Neutrophil (primary cell): Measurements from ENCODE around the gene PRR35.

Experiments
- H3K27ac ChIP-seq: fragments of 200-600 bp; sonication (generic); 2 replicates; pipeline ENCODE4 v1.5.1; 2016; ENCODE audit warnings: mild to moderate bottlenecking, moderate library complexity
- H3K27me3 ChIP-seq: fragments of 200-600 bp; sonication (generic); 2 replicates; pipeline ENCODE4 v1.6.0; 2016; ENCODE audit warnings: mild to moderate bottlenecking
- H3K36me3 ChIP-seq: fragments of 200-600 bp; sonication (generic); 2 replicates; pipeline ENCODE4 v1.5.1; 2017
- H3K4me1 ChIP-seq, 2 experiments: fragments of 200-600 bp in 1 of 2; sonication (generic) in 1 of 2; 1 replicate in 1 of 2; 2 replicates in 1 of 2; pipeline versions ENCODE4 v1.5.1 to v1.6.1; 2013 to 2016; ENCODE audit warnings: low read depth in 1 of 2, low read length in 1 of 2, mild to moderate bottlenecking in 1 of 2, moderate library complexity in 1 of 2; ENCODE audit not compliant: control insufficient read depth in 1 of 2, insufficient read depth in 1 of 2
- H3K4me3 ChIP-seq, 2 experiments: fragments of 200-600 bp in 1 of 2; sonication (generic) in 1 of 2; 1 replicate in 1 of 2; 2 replicates in 1 of 2; pipeline ENCODE4 v1.5.1; 2013 to 2016; ENCODE audit warnings: low read depth in 1 of 2, low read length in 1 of 2, mild to moderate bottlenecking in 1 of 2, moderate library complexity in 1 of 2
- H3K9me3 ChIP-seq: fragments of 200-600 bp; sonication (generic); 2 replicates; pipeline ENCODE4 v1.5.1; 2016
- CTCF ChIP-seq: fragments of 200-600 bp; sonication (generic); IDR thresholded peaks from 2 replicates; pipeline ENCODE4 v1.5.1; 2016; ENCODE audit warnings: antibody characterized with exemption

PRR35 gene

GRCh38 chr16:561957-562938, 2.1 kb downstream of the PRR35 start:
- no peak overlapping the region for H3K4me3 ChIP-seq
- peaks cover 7 to 9% of the 10 kb centered on the region in 2 experiments for H3K4me1 ChIP-seq
- no peaks in the 10 kb centered on the region for H3K9me3 ChIP-seq
- no peak overlapping the region for H3K27ac ChIP-seq
- no peak for TF ChIP-seq CTCF
- no peaks in the 10 kb centered on the region for H3K36me3 ChIP-seq
- peaks cover 62% of the 10 kb centered on the region for H3K27me3 ChIP-seq

DNA sequence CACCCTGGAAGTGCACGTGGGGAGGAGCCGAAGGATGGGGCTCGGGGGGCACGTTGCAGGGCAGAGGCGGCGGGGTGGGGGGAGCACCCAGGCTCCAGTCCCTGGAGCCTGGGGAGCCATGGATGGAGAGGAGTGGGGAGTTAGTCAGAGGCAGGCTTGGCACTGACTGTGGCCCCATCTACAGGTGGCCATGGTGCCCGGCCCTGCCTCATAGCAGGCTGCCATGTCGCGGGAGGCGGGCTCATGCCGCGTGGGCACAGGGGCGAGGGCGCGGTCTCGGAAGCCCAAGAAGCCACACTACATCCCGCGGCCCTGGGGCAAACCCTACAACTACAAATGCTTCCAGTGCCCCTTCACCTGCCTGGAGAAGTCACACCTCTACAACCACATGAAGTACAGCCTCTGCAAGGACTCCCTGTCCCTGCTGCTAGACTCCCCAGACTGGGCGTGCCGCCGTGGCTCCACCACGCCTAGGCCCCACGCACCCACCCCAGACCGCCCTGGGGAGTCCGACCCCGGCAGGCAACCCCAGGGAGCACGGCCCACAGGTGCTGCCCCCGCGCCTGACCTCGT, 3.0 kb downstream of the PRR35 start:
- peaks cover 53% of the 10 kb centered on the region for H3K27me3 ChIP-seq
- no peak overlapping the region for H3K4me3 ChIP-seq
- H3K36me3 ChIP-seq = no peaks in the 10 kb centered on the region
- TF ChIP-seq CTCF = no peak
- H3K9me3 ChIP-seq = no peaks in the 10 kb centered on the region
- no peak overlapping the region for H3K27ac ChIP-seq
- H3K4me1 ChIP-seq = peaks cover 7 to 9% of the 10 kb centered on the region in 2 experiments

- TF ChIP-seq CTCF = no peak
- no peak overlapping the region for H3K27ac ChIP-seq
- H3K9me3 ChIP-seq = no peaks in the 10 kb centered on the region
- peaks cover 10 to 15% of the 10 kb centered on the region in 2 experiments for H3K4me1 ChIP-seq
- peaks cover 36% of the 10 kb centered on the region for H3K27me3 ChIP-seq
- no peak overlapping the region for H3K4me3 ChIP-seq
- H3K36me3 ChIP-seq = no peaks in the 10 kb centered on the region
Observed at GRCh38 chr16:564690-565418, 4.7 kb downstream of the PRR35 start.

GRCh38 chr16:565419-566330, 5.5 kb downstream of the PRR35 start:
- Histone ChIP-seq H3K4me3 (no peak overlapping the region), H3K27ac (no peak overlapping the region), H3K36me3 (no peaks in the 10 kb centered on the region), H3K4me1 (peaks cover 17 to 21% of the 10 kb centered on the region in 2 experiments), H3K27me3 (peaks cover 28% of the 10 kb centered on the region), H3K9me3 (no peaks in the 10 kb centered on the region)
- no peak for TF ChIP-seq CTCF
